HG02759 (cell line): Measurements from ENCODE around the gene LDHB.
A peak's percentile ranks its signal among the peaks of the same experiment; 100 is the strongest.
"Not testable (repeated sequence)": the region's sequence is repeated elsewhere in the genome, so short reads cannot be mapped to it uniquely, and the experiment has no call there.

Source experiments
- ATAC-seq: cut with Tn5 transposase; IDR thresholded peaks from one replicate; pipeline ENCODE4 v1.9.1; 2021; ENCODE audit warnings: mild to moderate bottlenecking, moderate library complexity; ENCODE audit not compliant: unreplicated experiment

LDHB gene

GRCh38 chr12:21662122-21662792 is 4.6 kb upstream of the LDHB start:
- no peak for ATAC-seq

- ATAC-seq = not testable (repeated sequence)
These were observed 3.9 kb upstream of the LDHB start for GRCh38 chr12:21661396-21662093.

- ATAC-seq = no peak
These were observed 1.7 kb upstream of the LDHB start for GRCh38 chr12:21659383-21659782.

GRCh38 chr12:21656905-21657325 is 727 bp downstream of the LDHB start:
- ATAC-seq = peak; percentile 36

- no peak for ATAC-seq
These were observed 2.1 kb downstream of the LDHB start for GRCh38 chr12:21655591-21655990.

GRCh38 chr12:21651821-21652220 is 5.8 kb downstream of the LDHB start:
- no peak for ATAC-seq

GRCh38 chr12:21650997-21651396 is 6.6 kb downstream of the LDHB start:
- no peak for ATAC-seq

GRCh38 chr12:21649034-21649433 is 8.6 kb downstream of the LDHB start:
- ATAC-seq = no peak

- no peak for ATAC-seq
These were observed 9.3 kb downstream of the LDHB start for GRCh38 chr12:21648378-21648777.

- ATAC-seq = no peak
These were observed 10.5 kb downstream of the LDHB start for GRCh38 chr12:21647179-21647578.

GRCh38 chr12:21645041-21645500 is 12.6 kb downstream of the LDHB start:
- not testable (repeated sequence) for ATAC-seq

- no peak for ATAC-seq
These were observed 13.1 kb downstream of the LDHB start for GRCh38 chr12:21644516-21644915.

- no peak for ATAC-seq
These were observed 13.9 kb downstream of the LDHB start for GRCh38 chr12:21643758-21644157.

GRCh38 chr12:21642707-21643389 is 14.8 kb downstream of the LDHB start:
- peak; percentile 66 for ATAC-seq

GRCh38 chr12:21638054-21638891 is 19.4 kb downstream of the LDHB start:
- no peak for ATAC-seq

- no peak for ATAC-seq
These were observed 23.4 kb downstream of the LDHB start for GRCh38 chr12:21634245-21634644.

- ATAC-seq = no peak
These were observed 26.3 kb downstream of the LDHB start for GRCh38 chr12:21631367-21631766.

GRCh38 chr12:21627924-21628323 is 29.7 kb downstream of the LDHB start:
- no peak for ATAC-seq

GRCh38 chr12:21618566-21618965 is 39.1 kb downstream of the LDHB start:
- ATAC-seq = no peak

- ATAC-seq = no peak
These were observed 40.6 kb downstream of the LDHB start for GRCh38 chr12:21617030-21617429.

GRCh38 chr12:21615431-21615830 is 42.2 kb downstream of the LDHB start:
- ATAC-seq = no peak
